Mucosa of gallbladder (tissue), 1 donor: Measurements from ENCODE around the gene LIME1. TPM values are rescaled to one million over a fixed set of nuclear protein-coding genes. Genes with fewer than 3 reads are reported as not detected.

Experiments used
- DNase-seq: peaks from one replicate; pipeline ENCODE4 v3.0.0-alpha.2; 2020; ENCODE audit warnings: low spot score
- total RNA-seq: library from RNA; stranded (reverse); gene quantifications from one replicate; pipeline ENCODE4 v1.2.1, GENCODE V29; 2021
- donor health status: DM: no; HTN: no; CAD: no.

Gene LIME1
- total RNA-seq, 1 donor from 2014 or later: 14.8 TPM

DNA sequence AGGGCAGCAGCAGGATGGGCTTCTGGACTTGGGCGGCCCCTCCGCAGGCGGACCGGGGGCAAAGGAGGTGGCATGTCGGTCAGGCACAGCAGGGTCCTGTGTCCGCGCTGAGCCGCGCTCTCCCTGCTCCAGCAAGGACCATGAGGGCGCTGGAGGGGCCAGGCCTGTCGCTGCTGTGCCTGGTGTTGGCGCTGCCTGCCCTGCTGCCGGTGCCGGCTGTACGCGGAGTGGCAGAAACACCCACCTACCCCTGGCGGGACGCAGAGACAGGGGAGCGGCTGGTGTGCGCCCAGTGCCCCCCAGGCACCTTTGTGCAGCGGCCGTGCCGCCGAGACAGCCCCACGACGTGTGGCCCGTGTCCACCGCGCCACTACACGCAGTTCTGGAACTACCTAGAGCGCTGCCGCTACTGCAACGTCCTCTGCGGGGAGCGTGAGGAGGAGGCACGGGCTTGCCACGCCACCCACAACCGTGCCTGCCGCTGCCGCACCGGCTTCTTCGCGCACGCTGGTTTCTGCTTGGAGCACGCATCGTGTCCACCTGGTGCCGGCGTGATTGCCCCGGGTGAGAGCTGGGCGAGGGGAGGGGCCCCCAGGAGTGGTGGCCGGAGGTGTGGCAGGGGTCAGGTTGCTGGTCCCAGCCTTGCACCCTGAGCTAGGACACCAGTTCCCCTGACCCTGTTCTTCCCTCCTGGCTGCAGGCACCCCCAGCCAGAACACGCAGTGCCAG lies 39.7 kb upstream of the LIME1 start, which contains the start of gene TNFRSF6B:
Gene TNFRSF6B, plus strand, starts transcription at position 25 of the 729 bp plus-strand sequence. Its CDS starts 116 bp downstream, at position 141.
- DNase-seq: no peak

- DNase-seq: no peak
Measured at GRCh38 chr20:63697357-63697867, 39.1 kb upstream of the LIME1 start.

DNA sequence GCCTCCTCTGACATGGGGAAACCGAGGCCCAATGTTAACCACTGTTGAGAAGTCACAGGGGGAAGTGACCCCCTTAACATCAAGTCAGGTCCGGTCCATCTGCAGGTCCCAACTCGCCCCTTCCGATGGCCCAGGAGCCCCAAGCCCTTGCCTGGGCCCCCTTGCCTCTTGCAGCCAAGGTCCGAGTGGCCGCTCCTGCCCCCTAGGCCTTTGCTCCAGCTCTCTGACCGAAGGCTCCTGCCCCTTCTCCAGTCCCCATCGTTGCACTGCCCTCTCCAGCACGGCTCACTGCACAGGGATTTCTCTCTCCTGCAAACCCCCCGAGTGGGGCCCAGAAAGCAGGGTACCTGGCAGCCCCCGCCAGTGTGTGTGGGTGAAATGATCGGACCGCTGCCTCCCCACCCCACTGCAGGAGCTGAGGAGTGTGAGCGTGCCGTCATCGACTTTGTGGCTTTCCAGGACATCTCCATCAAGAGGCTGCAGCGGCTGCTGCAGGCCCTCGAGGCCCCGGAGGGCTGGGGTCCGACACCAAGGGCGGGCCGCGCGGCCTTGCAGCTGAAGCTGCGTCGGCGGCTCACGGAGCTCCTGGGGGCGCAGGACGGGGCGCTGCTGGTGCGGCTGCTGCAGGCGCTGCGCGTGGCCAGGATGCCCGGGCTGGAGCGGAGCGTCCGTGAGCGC lies 38.5 kb upstream of the LIME1 start:
- DNase-seq: no peak

DNA sequence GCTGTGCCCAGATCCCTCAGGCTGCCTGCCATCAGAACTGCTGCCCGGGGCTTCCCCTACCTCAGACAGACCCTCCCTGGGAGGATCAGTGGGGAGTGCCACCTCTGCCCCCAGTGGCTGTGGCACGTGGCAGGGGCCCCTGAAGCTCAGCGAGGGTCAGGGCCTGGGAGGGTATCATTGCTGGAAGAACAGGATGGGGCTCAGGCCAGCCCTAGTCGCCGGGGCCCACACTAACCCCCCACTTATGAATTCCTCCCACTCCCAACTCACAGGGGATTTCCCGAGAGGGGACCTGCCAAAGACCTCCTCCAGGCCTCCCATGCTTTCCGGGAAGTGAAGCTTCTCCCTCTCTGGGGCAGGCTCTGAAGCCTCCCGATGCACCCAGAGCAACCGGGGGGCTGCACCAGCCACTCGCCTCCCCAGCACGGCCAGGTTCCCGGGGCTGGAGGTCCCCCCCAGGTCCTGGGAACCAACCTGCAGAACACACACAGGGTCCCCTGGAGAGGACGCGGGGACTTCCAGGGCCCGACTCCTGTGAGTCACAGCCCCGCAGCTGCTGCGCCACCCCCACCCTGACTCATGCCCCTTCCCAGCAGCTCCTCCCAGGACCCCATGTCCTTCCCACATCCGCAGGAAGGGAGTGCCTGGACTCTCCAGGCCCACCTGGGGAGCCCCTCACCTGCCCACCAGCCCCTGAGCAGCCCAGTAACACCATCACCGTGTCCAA lies 37.6 kb upstream of the LIME1 start:
- DNase-seq: no peak

DNA sequence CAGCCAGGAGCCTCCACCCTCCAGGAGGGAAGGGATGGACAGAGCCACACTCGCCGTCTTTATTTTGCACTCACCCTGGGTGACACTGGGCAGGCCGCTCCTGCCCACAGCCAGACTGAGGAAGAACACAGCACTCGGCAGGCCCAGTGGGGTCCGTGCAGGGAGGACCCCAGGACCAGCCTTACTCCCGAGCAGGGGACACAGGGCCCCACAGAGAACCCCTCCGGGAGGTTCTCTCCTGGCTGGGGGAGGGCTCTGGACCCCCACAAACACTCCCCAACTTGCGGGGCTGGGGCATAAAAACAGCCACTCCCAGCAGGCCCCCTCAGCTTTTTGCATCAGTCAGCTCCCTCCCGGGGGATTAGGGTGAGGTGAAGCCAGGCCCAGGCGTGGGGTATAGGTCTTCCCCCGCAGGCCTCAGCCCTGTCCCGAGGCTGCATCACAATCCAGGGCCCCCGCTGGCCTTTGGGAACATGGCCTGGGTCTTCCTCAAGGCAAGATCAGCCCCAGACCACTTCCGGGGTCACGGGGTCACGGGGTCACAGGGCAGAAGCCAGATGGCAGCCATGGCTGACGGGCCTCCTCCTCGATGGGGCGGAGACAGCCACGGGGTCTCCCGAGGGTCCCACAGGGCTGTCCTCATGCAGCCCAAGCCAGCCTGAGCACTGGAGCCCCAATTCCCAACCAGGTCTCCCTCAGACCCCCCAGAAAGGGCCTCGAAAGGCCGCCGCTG lies 36.8 kb upstream of the LIME1 start:
- DNase-seq: no peak

- no peak for DNase-seq
Measured at GRCh38 chr20:63700199-63701050, 36.0 kb upstream of the LIME1 start.

DNA sequence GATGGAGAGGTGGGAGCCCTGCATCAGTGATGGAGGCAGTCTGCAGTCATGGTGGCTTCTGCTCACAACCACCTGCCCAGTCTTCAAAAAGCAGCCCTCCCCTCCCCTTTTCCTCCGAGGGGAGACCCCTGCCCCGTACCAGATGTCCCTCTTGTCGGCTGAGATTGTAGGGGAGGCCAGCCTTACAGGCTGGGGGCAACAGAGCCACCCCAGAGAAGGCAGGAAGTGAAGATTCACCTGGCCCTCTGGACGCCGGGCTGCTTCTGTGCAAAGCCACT lies 35.5 kb upstream of the LIME1 start:
- DNase-seq: no peak

DNA sequence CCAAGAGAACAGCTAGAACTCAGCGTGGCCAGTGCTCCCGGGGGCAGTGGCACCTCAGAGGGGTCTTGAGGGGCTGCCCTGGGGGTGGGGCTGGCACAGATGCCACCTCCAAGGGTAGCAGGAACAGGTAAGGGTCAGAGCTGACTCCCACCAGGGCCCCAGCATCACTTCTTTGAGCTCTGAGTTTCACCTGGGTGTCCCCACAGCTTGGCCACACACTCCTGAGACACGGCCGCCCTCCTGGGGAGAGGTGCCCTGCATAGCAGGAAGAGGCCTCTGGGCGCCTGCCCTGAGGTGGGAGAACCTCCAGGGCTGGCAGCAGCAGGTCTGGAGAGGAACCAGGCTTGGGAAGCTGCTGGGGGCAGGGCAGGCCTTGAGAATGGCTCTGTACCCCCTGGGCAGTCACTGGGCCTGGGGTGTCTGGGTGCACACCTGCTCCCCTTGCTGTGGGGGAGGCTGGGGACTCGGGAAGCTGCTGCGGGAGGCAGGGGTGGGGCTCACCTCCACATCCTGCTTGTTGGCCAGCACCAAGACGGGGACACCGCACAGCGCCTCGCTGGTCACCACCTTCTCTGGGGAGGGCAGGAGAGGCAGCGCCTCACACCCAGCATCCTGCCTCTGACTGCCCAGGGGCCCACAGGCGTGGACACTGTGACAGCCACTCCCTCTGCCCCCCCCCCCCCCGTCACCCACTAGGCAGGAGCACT lies 35.0 kb upstream of the LIME1 start:
- no peak for DNase-seq

GRCh38 chr20:63702036-63702665 lies 34.3 kb upstream of the LIME1 start:
- DNase-seq: no peak

GRCh38 chr20:63702751-63703470 lies 33.6 kb upstream of the LIME1 start:
- DNase-seq: peak; percentile 8

- peak; percentile 8 for DNase-seq
Measured at GRCh38 chr20:63703471-63703975, 32.9 kb upstream of the LIME1 start.

- no peak for DNase-seq
Measured at GRCh38 chr20:63703976-63704748, 32.3 kb upstream of the LIME1 start.

DNA sequence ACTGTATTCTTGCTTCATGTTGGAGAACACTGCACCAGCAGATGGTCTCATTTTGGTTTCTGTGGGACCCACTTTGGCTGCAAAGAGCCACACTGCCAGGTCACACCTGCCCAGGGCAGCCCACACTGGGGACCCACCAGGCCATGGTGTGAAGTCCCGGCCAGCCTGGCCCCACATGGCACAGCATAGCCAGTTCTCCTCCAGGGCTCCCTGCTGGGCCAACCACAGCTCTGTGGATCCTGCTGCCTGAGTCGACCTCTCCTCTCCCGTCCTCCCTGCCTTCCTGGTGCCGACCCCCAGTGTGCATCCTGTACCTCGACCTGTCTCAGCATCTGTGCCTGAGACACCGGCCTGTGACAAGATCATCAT lies 31.7 kb upstream of the LIME1 start:
- no peak for DNase-seq

DNA sequence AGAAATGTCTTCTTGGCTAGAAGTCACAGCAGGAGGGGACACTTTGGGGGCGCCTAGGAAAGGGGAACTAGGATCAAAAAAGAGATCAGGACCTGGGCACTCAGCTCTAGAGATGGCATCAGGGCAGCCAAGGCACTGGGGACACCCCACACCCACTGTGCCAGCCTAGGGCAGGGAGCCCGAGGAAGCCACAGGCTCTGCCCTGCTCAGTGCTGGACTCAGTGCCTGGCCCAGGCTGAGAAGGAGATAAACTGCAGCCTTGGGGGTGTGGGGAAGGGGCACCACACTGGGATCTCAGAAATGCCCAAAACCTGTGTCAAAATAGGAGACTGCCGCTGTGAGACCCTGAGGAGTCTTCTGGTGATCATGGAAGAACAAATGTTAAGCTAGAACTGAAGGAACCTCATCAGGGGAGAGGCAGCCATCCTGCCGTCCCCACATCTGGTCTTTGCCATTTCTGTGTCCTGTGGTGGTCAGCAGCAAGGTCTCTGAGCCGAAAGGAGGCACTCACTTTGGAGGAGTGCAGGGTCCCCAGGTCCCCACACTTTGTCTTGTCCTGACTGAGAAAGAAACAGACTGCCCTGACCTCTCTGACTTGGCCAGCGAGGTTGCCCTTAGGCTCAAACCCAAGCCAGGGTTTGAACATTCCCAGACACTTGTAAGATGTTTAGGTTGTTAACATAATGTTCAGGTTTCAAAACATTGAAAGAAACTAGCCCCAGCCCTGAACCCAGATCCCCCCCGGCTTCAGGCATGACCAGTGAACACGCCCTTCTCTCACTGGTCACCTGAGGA lies 31.0 kb upstream of the LIME1 start:
- DNase-seq: no peak

DNA sequence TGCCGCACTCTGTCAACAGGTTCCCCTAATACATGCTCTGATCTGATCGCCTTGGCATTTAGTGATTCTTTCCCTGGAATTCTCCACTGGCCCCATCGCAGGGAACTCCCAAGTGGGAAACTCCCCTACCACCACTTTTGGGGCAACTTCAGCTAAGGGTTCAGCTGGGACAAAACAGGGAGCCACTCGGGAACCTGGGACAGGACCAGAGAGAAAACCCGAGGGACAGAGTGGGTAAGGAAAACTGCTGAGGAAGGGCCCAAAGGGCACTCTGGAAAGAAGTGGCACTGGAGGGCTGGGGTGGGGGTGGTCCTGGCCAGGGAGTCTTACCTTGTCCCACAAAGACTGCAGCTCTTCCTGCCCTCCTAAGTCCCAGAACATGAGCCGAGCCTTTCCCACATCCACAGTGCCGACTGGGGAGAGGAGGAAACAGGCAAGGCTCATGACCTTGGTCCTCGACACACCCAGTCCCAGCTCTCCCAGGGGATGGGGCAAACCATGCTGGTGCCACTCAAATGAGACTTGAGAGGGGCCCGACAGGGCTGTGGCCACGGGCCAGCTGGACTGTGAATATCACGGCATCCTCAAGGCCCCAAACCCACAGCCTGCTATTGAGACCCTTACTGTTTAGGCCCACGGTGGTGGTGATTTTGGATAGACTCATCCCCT lies 30.3 kb upstream of the LIME1 start:
- no peak for DNase-seq

GRCh38 chr20:63706852-63707557 lies 29.5 kb upstream of the LIME1 start:
- no peak for DNase-seq
